Measurements from ENCODE around the gene DEFB129. TPM values are rescaled to one million over a fixed set of nuclear protein-coding genes. Genes with fewer than 3 reads are reported as not detected.

Gene DEFB129
- total and polyA plus RNA-seq, 9 of the 15 experiments (the other 6 are each of a cell fraction or from before 2014, with no cell fraction given): not detected

DNA sequence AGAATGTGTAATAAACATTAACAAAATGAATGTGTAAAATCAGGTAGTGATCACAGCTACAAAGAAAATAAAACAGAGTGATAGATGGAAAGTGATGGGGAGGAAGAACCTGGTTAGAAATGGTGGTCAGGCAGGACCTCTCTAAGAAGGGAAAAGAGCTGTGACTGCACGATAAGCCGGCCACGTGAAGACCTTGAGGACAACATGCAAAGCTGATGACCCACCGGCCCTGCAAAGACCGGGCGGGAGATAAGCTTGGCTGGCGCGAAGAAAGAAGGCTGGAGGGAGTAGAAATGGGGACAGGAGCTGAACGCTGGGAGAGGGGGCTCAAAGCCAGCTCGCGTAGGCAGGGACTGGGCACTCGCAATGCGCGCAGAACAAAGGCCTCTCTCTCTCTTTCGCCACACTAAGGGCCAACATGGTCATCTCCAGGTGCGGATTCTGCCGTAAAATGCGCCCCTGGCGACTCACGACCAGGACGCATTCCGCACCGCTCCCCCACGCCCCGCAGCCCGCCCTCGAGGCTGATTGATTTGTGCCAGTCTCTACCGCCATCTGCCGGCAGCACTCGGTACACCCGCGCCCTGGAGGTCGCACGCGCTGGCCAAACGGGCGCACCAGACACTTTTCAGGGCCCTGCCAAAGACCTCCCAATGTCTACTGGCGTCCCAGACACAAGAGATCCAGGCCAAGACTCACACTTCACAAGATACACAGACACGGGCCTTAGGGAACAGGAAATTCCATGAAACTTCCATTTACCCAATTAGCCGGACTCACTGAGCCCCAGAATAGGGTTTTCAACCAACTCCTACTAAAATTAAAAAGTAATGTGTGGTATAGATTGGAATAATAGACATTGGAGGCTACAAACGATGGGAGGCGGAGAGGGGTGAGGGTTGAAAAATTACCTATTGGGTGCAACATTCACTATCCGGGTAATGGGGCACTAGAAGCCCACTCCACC is 39.8 kb downstream of the DEFB129 start (continued):
- TF ChIP-seq, protein P1, sequence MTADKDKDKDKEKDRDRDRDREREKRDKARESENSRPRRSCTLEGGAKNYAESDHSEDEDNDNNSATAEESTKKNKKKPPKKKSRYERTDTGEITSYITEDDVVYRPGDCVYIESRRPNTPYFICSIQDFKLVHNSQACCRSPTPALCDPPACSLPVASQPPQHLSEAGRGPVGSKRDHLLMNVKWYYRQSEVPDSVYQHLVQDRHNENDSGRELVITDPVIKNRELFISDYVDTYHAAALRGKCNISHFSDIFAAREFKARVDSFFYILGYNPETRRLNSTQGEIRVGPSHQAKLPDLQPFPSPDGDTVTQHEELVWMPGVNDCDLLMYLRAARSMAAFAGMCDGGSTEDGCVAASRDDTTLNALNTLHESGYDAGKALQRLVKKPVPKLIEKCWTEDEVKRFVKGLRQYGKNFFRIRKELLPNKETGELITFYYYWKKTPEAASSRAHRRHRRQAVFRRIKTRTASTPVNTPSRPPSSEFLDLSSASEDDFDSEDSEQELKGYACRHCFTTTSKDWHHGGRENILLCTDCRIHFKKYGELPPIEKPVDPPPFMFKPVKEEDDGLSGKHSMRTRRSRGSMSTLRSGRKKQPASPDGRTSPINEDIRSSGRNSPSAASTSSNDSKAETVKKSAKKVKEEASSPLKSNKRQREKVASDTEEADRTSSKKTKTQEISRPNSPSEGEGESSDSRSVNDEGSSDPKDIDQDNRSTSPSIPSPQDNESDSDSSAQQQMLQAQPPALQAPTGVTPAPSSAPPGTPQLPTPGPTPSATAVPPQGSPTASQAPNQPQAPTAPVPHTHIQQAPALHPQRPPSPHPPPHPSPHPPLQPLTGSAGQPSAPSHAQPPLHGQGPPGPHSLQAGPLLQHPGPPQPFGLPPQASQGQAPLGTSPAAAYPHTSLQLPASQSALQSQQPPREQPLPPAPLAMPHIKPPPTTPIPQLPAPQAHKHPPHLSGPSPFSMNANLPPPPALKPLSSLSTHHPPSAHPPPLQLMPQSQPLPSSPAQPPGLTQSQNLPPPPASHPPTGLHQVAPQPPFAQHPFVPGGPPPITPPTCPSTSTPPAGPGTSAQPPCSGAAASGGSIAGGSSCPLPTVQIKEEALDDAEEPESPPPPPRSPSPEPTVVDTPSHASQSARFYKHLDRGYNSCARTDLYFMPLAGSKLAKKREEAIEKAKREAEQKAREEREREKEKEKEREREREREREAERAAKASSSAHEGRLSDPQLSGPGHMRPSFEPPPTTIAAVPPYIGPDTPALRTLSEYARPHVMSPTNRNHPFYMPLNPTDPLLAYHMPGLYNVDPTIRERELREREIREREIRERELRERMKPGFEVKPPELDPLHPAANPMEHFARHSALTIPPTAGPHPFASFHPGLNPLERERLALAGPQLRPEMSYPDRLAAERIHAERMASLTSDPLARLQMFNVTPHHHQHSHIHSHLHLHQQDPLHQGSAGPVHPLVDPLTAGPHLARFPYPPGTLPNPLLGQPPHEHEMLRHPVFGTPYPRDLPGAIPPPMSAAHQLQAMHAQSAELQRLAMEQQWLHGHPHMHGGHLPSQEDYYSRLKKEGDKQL (CRISPR knock-in tag; IDR thresholded peaks at IDR 0.05; ENCODE audit: borderline replicate concordance): no peak
- peak; percentile 74; the same call in 1 of the 2 replicates for TF ChIP-seq ZNF175 (CRISPR knock-in tag; IDR thresholded peaks at IDR 0.05; ENCODE audit: low read depth)
- peak; percentile 23 for TF ChIP-seq TBP (optimal IDR thresholded peaks at IDR 0.05; ENCODE audit: low read depth, low read length)
- TF ChIP-seq RAD21 (CRISPR knock-in tag; conservative IDR thresholded peaks at IDR 0.05 in 1 of 2, IDR thresholded peaks at IDR 0.05 in 1 of 2): peak; percentile 86 to 94
- TF ChIP-seq, protein P2, sequence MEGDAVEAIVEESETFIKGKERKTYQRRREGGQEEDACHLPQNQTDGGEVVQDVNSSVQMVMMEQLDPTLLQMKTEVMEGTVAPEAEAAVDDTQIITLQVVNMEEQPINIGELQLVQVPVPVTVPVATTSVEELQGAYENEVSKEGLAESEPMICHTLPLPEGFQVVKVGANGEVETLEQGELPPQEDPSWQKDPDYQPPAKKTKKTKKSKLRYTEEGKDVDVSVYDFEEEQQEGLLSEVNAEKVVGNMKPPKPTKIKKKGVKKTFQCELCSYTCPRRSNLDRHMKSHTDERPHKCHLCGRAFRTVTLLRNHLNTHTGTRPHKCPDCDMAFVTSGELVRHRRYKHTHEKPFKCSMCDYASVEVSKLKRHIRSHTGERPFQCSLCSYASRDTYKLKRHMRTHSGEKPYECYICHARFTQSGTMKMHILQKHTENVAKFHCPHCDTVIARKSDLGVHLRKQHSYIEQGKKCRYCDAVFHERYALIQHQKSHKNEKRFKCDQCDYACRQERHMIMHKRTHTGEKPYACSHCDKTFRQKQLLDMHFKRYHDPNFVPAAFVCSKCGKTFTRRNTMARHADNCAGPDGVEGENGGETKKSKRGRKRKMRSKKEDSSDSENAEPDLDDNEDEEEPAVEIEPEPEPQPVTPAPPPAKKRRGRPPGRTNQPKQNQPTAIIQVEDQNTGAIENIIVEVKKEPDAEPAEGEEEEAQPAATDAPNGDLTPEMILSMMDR (IDR thresholded peaks at IDR 0.05 in 2 of 3, conservative IDR thresholded peaks at IDR 0.05 in 1 of 3; ENCODE audit: insufficient read depth in 2 of 3, low read depth in 1 of 3, low read length in 3 of 3): peak; percentile 86 to 96 (median 88)
- no peak for TF ChIP-seq TCF7 (IDR thresholded peaks at IDR 0.05; ENCODE audit: borderline replicate concordance)
- peak; percentile 81 for TF ChIP-seq TCF3 (CRISPR knock-in tag; IDR thresholded peaks at IDR 0.05)
- peak; percentile 75; the same call in 1 of the 2 replicates for TF ChIP-seq NBN (IDR thresholded peaks at IDR 0.05; ENCODE audit: low read depth)
- TF ChIP-seq, protein P3, sequence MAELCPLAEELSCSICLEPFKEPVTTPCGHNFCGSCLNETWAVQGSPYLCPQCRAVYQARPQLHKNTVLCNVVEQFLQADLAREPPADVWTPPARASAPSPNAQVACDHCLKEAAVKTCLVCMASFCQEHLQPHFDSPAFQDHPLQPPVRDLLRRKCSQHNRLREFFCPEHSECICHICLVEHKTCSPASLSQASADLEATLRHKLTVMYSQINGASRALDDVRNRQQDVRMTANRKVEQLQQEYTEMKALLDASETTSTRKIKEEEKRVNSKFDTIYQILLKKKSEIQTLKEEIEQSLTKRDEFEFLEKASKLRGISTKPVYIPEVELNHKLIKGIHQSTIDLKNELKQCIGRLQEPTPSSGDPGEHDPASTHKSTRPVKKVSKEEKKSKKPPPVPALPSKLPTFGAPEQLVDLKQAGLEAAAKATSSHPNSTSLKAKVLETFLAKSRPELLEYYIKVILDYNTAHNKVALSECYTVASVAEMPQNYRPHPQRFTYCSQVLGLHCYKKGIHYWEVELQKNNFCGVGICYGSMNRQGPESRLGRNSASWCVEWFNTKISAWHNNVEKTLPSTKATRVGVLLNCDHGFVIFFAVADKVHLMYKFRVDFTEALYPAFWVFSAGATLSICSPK (IDR thresholded peaks at IDR 0.05; ENCODE audit: borderline replicate concordance): no peak
- TF ChIP-seq ZNF3 (CRISPR knock-in tag; IDR thresholded peaks at IDR 0.05): no peak
- TF ChIP-seq POLR2H (tag; IDR thresholded peaks at IDR 0.05; ENCODE audit: low read depth): peak; percentile 47; the same call in 1 of the 2 replicates
- peak; percentile 88 for TF ChIP-seq CREB3L1 (IDR thresholded peaks at IDR 0.05; ENCODE audit: borderline replicate concordance, low read depth)
- no peak for TF ChIP-seq NFXL1 (CRISPR knock-in tag; IDR thresholded peaks at IDR 0.05)

All from K562 (cell line).